H1 (cell line): ENCODE data around the gene TMEM45B. TPM values are rescaled to one million over a fixed set of nuclear protein-coding genes. Genes with fewer than 3 reads are reported as not detected.

Experiments
- CTCF ChIA-PET: fragments of 300-600 bp; sonication (Branson Sonifier 250); formaldehyde crosslinking; loops from one replicate; lab custom pipeline; 2021; ENCODE audit not compliant: partially characterized antibody; lab: Charles Lee
- POLR2A ChIA-PET: fragments of 300-600 bp; sonication (Branson Sonifier 250); formaldehyde crosslinking; loops from one replicate; lab custom pipeline; 2021; ENCODE audit warnings: inconsistent platforms; ENCODE audit not compliant: partially characterized antibody; lab: Charles Lee
- DNase-seq, 2 experiments: peaks; one replicate each; pipeline versions ENCODE4 v3.0.0 to v3.0.0-alpha.2; 2010 to 2022; ENCODE audit warnings: low spot score in 2 of 2, low read depth in 1 of 2, mixed read lengths in 1 of 2
- FAIRE-seq: peaks from 2 replicates; lab custom pipeline; 2011; peaks lifted over from hg19 to GRCh38; lab: Jason Lieb, UNC
- H2AFZ ChIP-seq: 2 replicates; pipeline ENCODE4 v1.8.1; 2012; ENCODE audit warnings: low read length, inconsistent platforms
- H2AK5ac ChIP-seq: 2 replicates; pipeline ENCODE4 v1.6.1; 2013; ENCODE audit warnings: low read depth, low read length
- H2BK120ac ChIP-seq: replicated peaks from 2 replicates; pipeline ENCODE3; 2013; ENCODE audit warnings: low read depth, low read length, inconsistent platforms
- H2BK12ac ChIP-seq: 2 replicates; pipeline ENCODE4 v1.6.1; 2013; ENCODE audit warnings: low read depth, low read length
- H2BK15ac ChIP-seq: 2 replicates; pipeline ENCODE4 v1.6.1; 2013; ENCODE audit warnings: low read length
- H2BK20ac ChIP-seq: 2 replicates; pipeline ENCODE4 v1.6.1; 2013; ENCODE audit warnings: low read length
- H2BK5ac ChIP-seq: 2 replicates; pipeline ENCODE4 v1.6.1; 2013; ENCODE audit warnings: low read depth, low read length
- H3K14ac ChIP-seq: 2 replicates; pipeline ENCODE4 v1.6.1; 2013; ENCODE audit warnings: inconsistent platforms; ENCODE audit not compliant: insufficient read length
- H3K18ac ChIP-seq: 2 replicates; pipeline ENCODE4 v1.6.1; 2013; ENCODE audit warnings: low read length; ENCODE audit errors: extremely low read depth
- H3K23ac ChIP-seq: 2 replicates; pipeline ENCODE4 v1.6.1; 2013; ENCODE audit warnings: inconsistent platforms; ENCODE audit not compliant: insufficient read length
- H3K23me2 ChIP-seq: 2 replicates; pipeline ENCODE4 v1.6.1; 2013; ENCODE audit warnings: low read depth, low read length
- H3K27ac ChIP-seq: 2 replicates; pipeline ENCODE4 v1.6.1; 2011; ENCODE audit warnings: low read depth, low read length, inconsistent platforms
- H3K27me3 ChIP-seq, 4 experiments: replicated peaks in 1 of 4; 1 replicate in 1 of 4; 2 replicates in 3 of 4; pipeline versions ENCODE4 v1.6.1 to v1.8.1; 2011 to 2013; ENCODE audit warnings: low read length in 3 of 4, mild to moderate bottlenecking in 3 of 4, inconsistent platforms in 2 of 4, mixed read lengths in 2 of 4, moderate library complexity in 1 of 4; ENCODE audit not compliant: control insufficient read depth in 3 of 4, insufficient read depth in 3 of 4; ENCODE audit errors: extremely low read depth in 1 of 4
- H3K36me3 ChIP-seq, 4 experiments: 2 replicates each; pipeline versions ENCODE4 v1.6.1 to v1.8.1; 2011 to 2013; ENCODE audit warnings: mild to moderate bottlenecking in 4 of 4, low read length in 3 of 4, moderate library complexity in 2 of 4, control low read depth in 1 of 4, inconsistent platforms in 1 of 4; ENCODE audit not compliant: insufficient read depth in 4 of 4, control insufficient read depth in 2 of 4
- H3K4ac ChIP-seq: replicated peaks from 2 replicates; pipeline ENCODE3; 2013; ENCODE audit warnings: low read length, low read depth, mixed read lengths, inconsistent platforms; ENCODE audit not compliant: insufficient read length
- H3K4me1 ChIP-seq, 4 experiments: replicated peaks in 1 of 4; 1 replicate in 1 of 4; 2 replicates in 3 of 4; pipeline versions ENCODE4 v1.6.1 to v1.8.1; 2011 to 2013; ENCODE audit warnings: low read length in 3 of 4, inconsistent platforms in 2 of 4, mixed read lengths in 1 of 4; ENCODE audit not compliant: insufficient read depth in 4 of 4, control insufficient read depth in 3 of 4
- H3K4me2 ChIP-seq, 2 experiments: 2 replicates each; pipeline versions ENCODE4 v1.6.1 to v1.8.1; 2011 to 2013; ENCODE audit warnings: low read depth in 2 of 2, low read length in 2 of 2, control low read depth in 1 of 2, inconsistent platforms in 1 of 2, mild to moderate bottlenecking in 1 of 2; ENCODE audit not compliant: insufficient read depth in 1 of 2
- H3K4me3 ChIP-seq, 4 experiments: fragments of 200-600, 300-600 bp in 1 of 4; sonication (generic), shearing (Covaris generic), sonication (Bioruptor Twin) in 1 of 4; 2 replicates each; pipeline versions ENCODE4 v1.5.1 to v1.8.1; 2011 to 2016; ENCODE audit warnings: low read length in 4 of 4, low read depth in 3 of 4, control low read depth in 2 of 4, inconsistent platforms in 2 of 4, mild to moderate bottlenecking in 2 of 4, mixed read lengths in 1 of 4, moderate library complexity in 1 of 4; ENCODE audit not compliant: insufficient read depth in 2 of 4; ENCODE audit errors: extremely low read depth in 1 of 4
- H3K56ac ChIP-seq: replicated peaks from 2 replicates; pipeline ENCODE3; 2013; ENCODE audit warnings: low read depth, mild to moderate bottlenecking, mixed read lengths, low read length, inconsistent platforms; ENCODE audit not compliant: insufficient read length
- H3K79me1 ChIP-seq: 2 replicates; pipeline ENCODE4 v1.6.1; 2013; ENCODE audit warnings: low read depth, low read length, control low read depth
- H3K79me2 ChIP-seq, 2 experiments: 2 replicates each; pipeline versions ENCODE4 v1.6.1 to v1.8.1; 2012 to 2013; ENCODE audit warnings: low read length in 2 of 2, mild to moderate bottlenecking in 2 of 2, inconsistent platforms in 1 of 2; ENCODE audit not compliant: insufficient read depth in 2 of 2, control insufficient read depth in 1 of 2
- H3K9ac ChIP-seq, 4 experiments: replicated peaks in 1 of 4; 1 replicate in 1 of 4; 2 replicates in 3 of 4; pipeline versions ENCODE4 v1.6.1 to v1.8.1; 2011 to 2013; ENCODE audit warnings: low read depth in 3 of 4, low read length in 3 of 4, control low read depth in 2 of 4, mild to moderate bottlenecking in 2 of 4, moderate library complexity in 2 of 4, inconsistent platforms in 1 of 4; ENCODE audit errors: extremely low read depth in 1 of 4
- H3K9me3 ChIP-seq, 2 experiments: 2 replicates each; pipeline versions ENCODE4 v1.6.1 to v1.8.1; 2012 to 2013; ENCODE audit warnings: mild to moderate bottlenecking in 2 of 2, moderate library complexity in 2 of 2, control low read depth in 1 of 2, inconsistent platforms in 1 of 2, low read depth in 1 of 2, low read length in 1 of 2, mixed read lengths in 1 of 2; ENCODE audit not compliant: insufficient read depth in 2 of 2
- H4K20me1 ChIP-seq, 2 experiments: replicated peaks in 1 of 2; 2 replicates each; pipeline versions ENCODE3 to v1.8.1; 2011 to 2013; ENCODE audit warnings: inconsistent platforms in 2 of 2, low read length in 2 of 2, mild to moderate bottlenecking in 1 of 2; ENCODE audit not compliant: insufficient read depth in 2 of 2, control insufficient read depth in 1 of 2
- H4K5ac ChIP-seq: 2 replicates; pipeline ENCODE4 v1.6.1; 2013; ENCODE audit warnings: low read length, low read depth, mixed read lengths, inconsistent platforms; ENCODE audit not compliant: insufficient read length
- H4K8ac ChIP-seq: 2 replicates; pipeline ENCODE4 v1.8.0; 2013; ENCODE audit warnings: mild to moderate bottlenecking, moderate library complexity, low read length, inconsistent platforms; ENCODE audit not compliant: insufficient read depth; ENCODE audit errors: extremely low read depth
- H4K91ac ChIP-seq: replicated peaks from 2 replicates; pipeline ENCODE3; 2013; ENCODE audit warnings: low read length, mixed read lengths, inconsistent platforms; ENCODE audit not compliant: insufficient read length
- CBX8 ChIP-seq: fragments of 300-800, 300-1000 bp; sonication (generic); IDR thresholded peaks from 2 replicates; pipeline ENCODE4 v1.7.1; 2016; ENCODE audit warnings: low read depth, low read length, borderline replicate concordance
- CEBPB ChIP-seq: IDR thresholded peaks from 2 replicates; pipeline ENCODE4 v1.6.1; 2012; ENCODE audit warnings: low read depth, low read length
- RBBP5 ChIP-seq: IDR thresholded peaks from 2 replicates; pipeline ENCODE4 v1.7.1; 2012; ENCODE audit warnings: low read depth, mild to moderate bottlenecking, inconsistent platforms, low read length, moderate library complexity, borderline replicate concordance
- SIRT6 ChIP-seq: IDR thresholded peaks from one replicate; pipeline ENCODE4 v1.7.1; 2012; ENCODE audit warnings: low read length, inconsistent platforms
- SIX5 ChIP-seq: IDR thresholded peaks from 2 replicates; pipeline ENCODE4 v1.6.1; 2011; ENCODE audit warnings: mild to moderate bottlenecking, low read depth, low read length
- WGBS, 2 experiments: shearing (Covaris generic) in 1 of 2; methylation state at CpG; one replicate each; pipeline versions ENCODE4 v1.1.6 to v1.1.7; 2013 to 2015; ENCODE audit warnings: low lambda C conversion rate in 2 of 2, mixed read lengths in 2 of 2, inconsistent platforms in 1 of 2, low coverage in 1 of 2, missing lambda C conversion rate in 1 of 2; ENCODE audit not compliant: insufficient replicate concordance in 2 of 2, insufficient coverage in 1 of 2, insufficient read length in 1 of 2; ENCODE audit errors: extremely low coverage in 1 of 2, missing lambda C conversion rate in 1 of 2; 5-methylcytosine and 5-hydroxymethylcytosine counted together
- polyA plus RNA-seq, 7 experiments: library from polyadenylated mRNA; depleted of rRNA in 3 of 7; stranded (reverse) in 5 of 7; unstranded in 2 of 7; fragments of >200 nt in 5 of 7; fragments of 200-250 nt in 2 of 7; gene quantifications; 1 replicate in 5 of 7; 2 replicates in 1 of 7; 4 replicates in 1 of 7; pipeline versions ENCODE4 v1.2.1 to v1.2.3, GENCODE V29; 2011 to 2013; ENCODE audit warnings: missing spikeins in 2 of 7, mixed read lengths in 2 of 7
- total RNA-seq: library from RNA; stranded (reverse); fragmentation: NEBNext Ultra II Directional; extraction: Animal tissue kit (Norgen Biotek cat#: 25700); gene quantifications from 2 replicates; pipeline ENCODE4 v1.2.1, GENCODE V29; 2021
- TF ChIP-seq, protein P1 (sequence below): IDR thresholded peaks from 2 replicates; pipeline ENCODE4 v1.6.1; 2011; ENCODE audit warnings: low read depth, mild to moderate bottlenecking, low read length; ENCODE audit not compliant: insufficient read depth
- TF ChIP-seq, protein P2 (sequence below): IDR thresholded peaks from 2 replicates; pipeline ENCODE4 v1.6.1; 2011; ENCODE audit warnings: low read length, improper control_type of control experiment

Gene TMEM45B
- total and polyA plus RNA-seq, 2 of the 8 experiments (the other 6 are each of a cell fraction or from before 2014, with no cell fraction given), result 0.23 TPM; not detected in 1

DNA sequence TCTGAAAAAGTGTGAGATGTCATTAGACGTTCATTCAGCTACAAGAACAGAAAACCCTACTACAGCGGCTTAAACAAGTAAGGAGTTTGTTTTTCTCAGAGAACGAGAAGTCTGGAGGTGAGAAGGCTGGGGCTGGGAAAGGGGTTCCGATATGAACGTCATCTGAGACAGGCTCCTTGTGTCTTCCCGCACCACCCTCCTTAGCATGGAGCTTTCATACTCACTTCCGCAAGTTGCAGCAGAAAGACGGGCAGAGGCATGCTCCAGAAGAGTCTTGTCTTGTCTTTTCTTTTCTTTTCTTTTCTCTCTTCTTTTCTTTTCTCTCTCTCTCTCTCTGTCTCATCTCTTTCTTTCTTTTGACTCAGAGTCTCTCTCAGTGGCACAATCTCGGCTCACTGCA lies 3.6 kb downstream of the TMEM45B start:
- Histone ChIP-seq H2BK12ac (no peak overlapping the region), H2BK5ac (no peak overlapping the region), H3K27ac (no peak overlapping the region), H2AK5ac (no peak overlapping the region), H3K27me3 (peaks cover 8 to 32% (median 22%) of the 10 kb centered on the region in 4 experiments), H3K36me3 (no peaks in the 10 kb centered on the region), H3K18ac (no peak overlapping the region), H4K8ac (no peak overlapping the region), H3K79me1 (no peaks in the 10 kb centered on the region), H4K5ac (no peak overlapping the region), H3K9ac (no peak overlapping the region), H3K9me3 (no peaks in the 10 kb centered on the region; a peak in 1 of 4 replicates), H2BK15ac (no peak overlapping the region), H4K20me1 (no peaks in the 10 kb centered on the region), H3K23ac (no peak overlapping the region), H3K23me2 (no peaks in the 10 kb centered on the region; the same call in 1 of the 2 replicates), H2BK120ac (no peak overlapping the region), H3K4me1 (no peaks in the 10 kb centered on the region), H2AFZ (no peak overlapping the region), H3K56ac (no peak overlapping the region), H2BK20ac (no peak overlapping the region), H3K14ac (no peak overlapping the region), H3K4me3 (no peak overlapping the region), H3K79me2 (no peaks in the 10 kb centered on the region), H3K4ac (no peak overlapping the region), H3K4me2 (no peak overlapping the region), H4K91ac (no peak overlapping the region)
- FAIRE-seq, result no peak
- DNase-seq, result no peak
- 85% methylated on average over 9 of the region's 9 CpGs; no CpG with 5 or more reads in 1 of the 2 experiments for WGBS, 2 experiments
- CTCF ChIA-PET, result no interaction called here
- TF ChIP-seq SIRT6 (no peak), CEBPB (no peak), RBBP5 (no peak), CBX8 (no peak), SIX5 (no peak)
- TF ChIP-seq, protein P1, sequence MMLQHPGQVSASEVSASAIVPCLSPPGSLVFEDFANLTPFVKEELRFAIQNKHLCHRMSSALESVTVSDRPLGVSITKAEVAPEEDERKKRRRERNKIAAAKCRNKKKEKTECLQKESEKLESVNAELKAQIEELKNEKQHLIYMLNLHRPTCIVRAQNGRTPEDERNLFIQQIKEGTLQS, result no peak
- TF ChIP-seq, protein P2, sequence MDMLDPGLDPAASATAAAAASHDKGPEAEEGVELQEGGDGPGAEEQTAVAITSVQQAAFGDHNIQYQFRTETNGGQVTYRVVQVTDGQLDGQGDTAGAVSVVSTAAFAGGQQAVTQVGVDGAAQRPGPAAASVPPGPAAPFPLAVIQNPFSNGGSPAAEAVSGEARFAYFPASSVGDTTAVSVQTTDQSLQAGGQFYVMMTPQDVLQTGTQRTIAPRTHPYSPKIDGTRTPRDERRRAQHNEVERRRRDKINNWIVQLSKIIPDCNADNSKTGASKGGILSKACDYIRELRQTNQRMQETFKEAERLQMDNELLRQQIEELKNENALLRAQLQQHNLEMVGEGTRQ, result no peak
- POLR2A ChIA-PET, result no interaction called here
